Skeletal muscle satellite cell (primary cell): ENCODE results near the gene TBC1D20. TPM values are rescaled to one million over a fixed set of nuclear protein-coding genes. Genes with fewer than 3 reads are reported as not detected.
"Not testable (repeated sequence)": the region's sequence is repeated elsewhere in the genome, so short reads cannot be mapped to it uniquely, and the experiment has no call there.

Experiments
- H3K27me3 ChIP-seq: 2 replicates; pipeline ENCODE4 v1.7.0; 2013; ENCODE audit warnings: low read length; ENCODE audit not compliant: control insufficient read depth, insufficient read depth
- H3K36me3 ChIP-seq: 2 replicates; pipeline ENCODE4 v1.7.0; 2013; ENCODE audit warnings: mild to moderate bottlenecking, control low read depth, low read length; ENCODE audit not compliant: insufficient read depth
- H3K4me1 ChIP-seq: 2 replicates; pipeline ENCODE4 v1.7.0; 2013; ENCODE audit warnings: low read length; ENCODE audit not compliant: control insufficient read depth, insufficient read depth
- H3K4me2 ChIP-seq: 2 replicates; pipeline ENCODE4 v1.7.0; 2013; ENCODE audit warnings: mild to moderate bottlenecking, low read length
- H3K4me3 ChIP-seq: 2 replicates; pipeline ENCODE4 v1.7.0; 2013; ENCODE audit warnings: low read length
- H3K9ac ChIP-seq: 2 replicates; pipeline ENCODE4 v1.7.0; 2013; ENCODE audit warnings: mild to moderate bottlenecking, low read depth, low read length, moderate library complexity
- H3K9me3 ChIP-seq: replicated peaks from 2 replicates; pipeline ENCODE4 v1.7.0; 2013; ENCODE audit warnings: mild to moderate bottlenecking, control low read depth, low read length
- small RNA-seq: library from RNA; depleted of rRNA; stranded (forward); fragments of <200 nt; gene quantifications from one replicate; pipeline ENCODE3, GENCODE V24; 2012

The TBC1D20 gene

DNA sequence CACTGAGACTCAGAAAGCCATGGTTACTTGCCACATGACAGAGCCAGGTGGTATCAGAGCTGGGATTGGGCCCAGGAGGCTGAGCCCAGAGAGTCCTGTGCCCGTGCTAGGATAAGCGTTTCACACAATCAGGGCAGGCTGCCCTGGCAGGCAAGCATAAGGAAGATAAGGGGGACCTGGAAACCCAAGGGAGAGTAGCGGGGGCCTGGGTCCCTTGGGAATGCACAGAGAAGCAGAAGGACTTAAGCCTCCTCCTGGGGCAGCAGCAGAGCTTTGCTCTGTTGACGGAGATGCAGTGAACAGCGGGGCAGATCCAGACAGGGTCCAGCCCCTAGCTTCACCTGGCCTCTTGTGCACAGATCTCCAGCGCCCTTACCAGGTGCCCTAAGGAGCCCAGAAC lies 73.1 kb downstream of the TBC1D20 start:
- H3K4me2 ChIP-seq, result no peak overlapping the region
- H3K9ac ChIP-seq, result no peak overlapping the region
- H3K36me3 ChIP-seq, result peaks cover 20% of the 10 kb centered on the region
- H3K4me3 ChIP-seq, result no peak overlapping the region
- H3K4me1 ChIP-seq, result no peaks in the 10 kb centered on the region
- H3K27me3 ChIP-seq, result no peaks in the 10 kb centered on the region
- H3K9me3 ChIP-seq, result no peaks in the 10 kb centered on the region

DNA sequence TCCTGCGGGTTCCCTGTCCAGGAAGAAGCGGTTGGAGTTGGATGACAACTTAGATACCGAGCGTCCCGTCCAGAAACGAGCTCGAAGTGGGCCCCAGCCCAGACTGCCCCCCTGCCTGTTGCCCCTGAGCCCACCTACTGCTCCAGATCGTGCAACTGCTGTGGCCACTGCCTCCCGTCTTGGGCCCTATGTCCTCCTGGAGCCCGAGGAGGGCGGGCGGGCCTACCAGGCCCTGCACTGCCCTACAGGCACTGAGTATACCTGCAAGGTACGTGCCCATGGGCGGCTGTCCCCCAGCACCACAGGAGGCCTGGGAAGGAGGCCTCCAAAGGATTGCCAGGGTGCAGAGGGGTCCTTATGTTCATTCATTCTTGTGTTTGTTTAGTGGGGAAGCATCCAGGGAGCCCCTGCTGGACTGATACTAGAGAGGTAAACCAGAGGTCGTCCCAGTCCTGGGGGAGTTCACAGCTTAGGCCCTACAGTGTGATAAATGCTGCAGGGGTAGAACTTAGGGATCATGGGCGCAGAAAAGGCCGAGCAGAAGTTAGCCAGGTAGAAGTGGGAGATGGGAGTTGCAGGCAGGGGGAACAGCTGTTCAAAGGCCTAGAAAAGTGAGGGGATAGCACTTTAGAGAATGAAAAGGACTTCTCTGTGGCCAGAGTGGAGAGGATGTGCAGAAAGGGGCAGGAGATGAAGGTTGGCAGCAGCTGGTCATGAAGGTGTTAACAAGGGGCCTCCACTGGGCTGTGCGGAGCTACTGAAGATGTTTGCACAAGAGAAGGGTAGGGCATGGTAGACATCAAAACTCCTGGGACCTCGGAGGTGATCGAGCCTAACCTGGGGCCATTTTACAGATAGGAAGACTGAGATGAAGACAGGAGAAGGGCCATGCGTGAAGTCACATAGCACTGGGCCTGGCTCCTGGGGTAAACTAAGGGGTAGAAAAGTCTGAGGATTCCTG lies 74.0 kb downstream of the TBC1D20 start:
- H3K4me1 ChIP-seq, result no peaks in the 10 kb centered on the region
- no peak overlapping the region for H3K4me3 ChIP-seq
- H3K4me2 ChIP-seq, result no peak overlapping the region
- H3K36me3 ChIP-seq, result peaks cover 20% of the 10 kb centered on the region
- H3K27me3 ChIP-seq, result no peaks in the 10 kb centered on the region
- H3K9me3 ChIP-seq, result no peaks in the 10 kb centered on the region
- no peak overlapping the region for H3K9ac ChIP-seq

DNA sequence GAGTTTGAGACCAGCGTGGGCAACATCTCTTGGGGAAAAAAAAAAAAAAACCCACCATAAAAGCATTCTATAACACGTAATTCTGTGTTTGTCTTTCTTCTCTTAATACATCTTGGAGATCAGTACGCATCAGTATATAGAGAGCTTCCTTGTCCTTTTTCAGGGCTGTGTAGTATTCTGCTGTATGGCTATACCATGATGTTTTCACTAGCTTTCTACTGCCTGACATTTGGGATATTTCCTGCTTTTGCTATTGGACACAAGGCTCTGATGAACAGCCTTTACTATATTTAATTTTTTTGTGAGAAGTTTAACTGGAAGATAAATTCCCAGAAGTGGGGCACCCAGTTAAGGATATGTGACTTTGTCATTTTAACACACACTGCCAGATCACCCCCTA lies 74.8 kb downstream of the TBC1D20 start:
- Histone ChIP-seq H3K4me3 (no peak overlapping the region), H3K9me3 (no peaks in the 10 kb centered on the region), H3K4me2 (no peak overlapping the region), H3K4me1 (no peaks in the 10 kb centered on the region), H3K9ac (no peak overlapping the region), H3K27me3 (no peaks in the 10 kb centered on the region), H3K36me3 (peaks cover 20% of the 10 kb centered on the region)

DNA sequence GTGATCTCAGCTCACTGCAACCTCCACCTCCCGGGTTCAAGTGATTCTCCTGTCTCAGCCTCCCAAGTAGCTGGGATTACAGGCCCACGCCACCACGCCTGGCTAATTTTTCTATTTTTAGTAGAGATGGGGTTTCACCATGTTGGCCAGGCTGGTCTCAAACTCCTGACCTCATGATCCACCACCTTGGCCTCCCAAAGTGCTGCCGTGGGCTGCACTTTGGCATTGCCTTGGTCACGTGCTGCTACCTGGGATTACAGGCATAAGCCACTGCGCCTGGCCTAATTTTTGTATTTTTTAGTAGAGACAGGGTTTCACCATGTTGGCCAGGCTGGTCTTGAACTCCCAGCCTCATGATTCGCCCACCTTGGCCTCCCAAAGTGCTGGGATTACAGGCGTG lies 75.7 kb downstream of the TBC1D20 start:
- not testable (repeated sequence) for H3K27me3 ChIP-seq, H3K9me3 ChIP-seq, H3K4me2 ChIP-seq, H3K4me3 ChIP-seq, H3K9ac ChIP-seq, H3K4me1 ChIP-seq
- H3K36me3 ChIP-seq, result peaks cover 16% of the 10 kb centered on the region

Small RNA genes within 50 kb of the gene (small RNA-seq; reads per million reads assigned to genes)
- not detected for gene RF00019
